HG03097 (cell line): ENCODE measurements around the gene FSTL4.

Experiments
- ATAC-seq: cut with Tn5 transposase; IDR thresholded peaks from one replicate; pipeline ENCODE4 v1.9.1; 2021; ENCODE audit not compliant: unreplicated experiment, low FRiP score

The FSTL4 gene

GRCh38 chr5:133164759-133165158, 447.6 kb downstream of the FSTL4 start:
- no peak for ATAC-seq

- ATAC-seq = no peak
Observed at GRCh38 chr5:133163839-133164238, 448.5 kb downstream of the FSTL4 start.

- no peak for ATAC-seq
Observed at GRCh38 chr5:133159543-133159942, 452.8 kb downstream of the FSTL4 start.

- no peak for ATAC-seq
Observed at GRCh38 chr5:133155326-133155969, 456.9 kb downstream of the FSTL4 start.

- ATAC-seq = no peak
Observed at GRCh38 chr5:133154274-133155075, 457.9 kb downstream of the FSTL4 start.

GRCh38 chr5:133150909-133151544, 461.3 kb downstream of the FSTL4 start:
- ATAC-seq = no peak

- ATAC-seq = no peak
Observed at GRCh38 chr5:133149345-133149744, 463.0 kb downstream of the FSTL4 start.

GRCh38 chr5:133147815-133148567, 464.4 kb downstream of the FSTL4 start:
- no peak for ATAC-seq

GRCh38 chr5:133147411-133147810, 464.9 kb downstream of the FSTL4 start:
- ATAC-seq = no peak
